A549 (cell line): Measurements from ENCODE around the gene PARVB. TPM values are rescaled to one million over a fixed set of nuclear protein-coding genes. Genes with fewer than 3 reads are reported as not detected.

Experiments used
- ATAC-seq, 2 experiments: fragments of 200-7000 bp in 1 of 2; fragments of >200 bp in 1 of 2; cut with Nextera tagmentation in 1 of 2; cut with Tn5 transposase in 1 of 2; 3 replicates each; pipeline versions ENCODE4 v1.8.0 to v1.9.1; 2018 to 2020; ENCODE audit warnings: mild to moderate bottlenecking in 1 of 2, moderate library complexity in 1 of 2
- CTCF ChIA-PET: fragments of 300-600 bp; sonication (Branson Sonifier 250); formaldehyde crosslinking; extraction: SDS; loops from one replicate; lab custom pipeline; 2021; ENCODE audit warnings: antibody characterized with exemption, inconsistent platforms; lab: Yijun Ruan, JAX
- POLR2A ChIA-PET: fragments of 350-600 bp; formaldehyde crosslinking; extraction: SDS; loops from one replicate; lab custom pipeline; 2021; ENCODE audit warnings: antibody characterized with exemption, inconsistent platforms; lab: Yijun Ruan, JAX
- DNase-seq, 2 experiments: peaks; one replicate each; pipeline versions ENCODE4 v3.0.0 to v3.0.0-alpha.2; 2011 to 2016; ENCODE audit warnings: low read depth in 1 of 2, low spot score in 1 of 2
- FAIRE-seq: peaks from 2 replicates; lab custom pipeline; 2011; peaks lifted over from hg19 to GRCh38; lab: Jason Lieb, UNC
- H3K27ac ChIP-seq, 2 experiments: fragments of >200 bp; sonication (Bioruptor Twin); formaldehyde crosslinking; 3 replicates each; pipeline ENCODE4 v1.5.1; 2016 to 2017
- H3K4me1 ChIP-seq: fragments of >200 bp; sonication (Bioruptor Twin); formaldehyde crosslinking; 3 replicates; pipeline ENCODE4 v1.6.1; 2016
- H3K4me2 ChIP-seq: fragments of >200 bp; sonication (Bioruptor Twin); formaldehyde crosslinking; 3 replicates; pipeline ENCODE4 v1.6.1; 2016
- H3K4me3 ChIP-seq: fragments of >200 bp; sonication (Bioruptor Twin); formaldehyde crosslinking; 3 replicates; pipeline ENCODE4 v1.5.1; 2016
- H3K9me3 ChIP-seq: fragments of >200 bp; sonication (Bioruptor Twin); formaldehyde crosslinking; 3 replicates; pipeline ENCODE4 v1.6.1; 2016
- BCL3 ChIP-seq: fragments of >200 bp; sonication (Bioruptor Twin); formaldehyde crosslinking; IDR thresholded peaks from 3 replicates; pipeline ENCODE4 v1.6.1; 2016
- CTCF ChIP-seq: fragments of >200 bp; sonication (Bioruptor Twin); formaldehyde crosslinking; IDR thresholded peaks from 3 replicates; pipeline ENCODE4 v1.5.1; 2016
- FOSB ChIP-seq: fragments of 250-450 bp; sonication (Bioruptor Pico); IDR thresholded peaks from 2 replicates; pipeline ENCODE4 v1.5.0; 2020; ENCODE audit warnings: mild to moderate bottlenecking, moderate library complexity
- FOSL2 ChIP-seq, 2 experiments: fragments of 450-650 bp in 1 of 2; fragments of >200 bp in 1 of 2; sonication (Bioruptor Twin) in 1 of 2; formaldehyde crosslinking; IDR thresholded peaks; 2 replicates each; pipeline versions ENCODE4 v1.5.0 to v1.6.1; 2016 to 2020; ENCODE audit warnings: mild to moderate bottlenecking in 1 of 2, moderate library complexity in 1 of 2
- FOXS1 ChIP-seq: fragments of 250-450 bp; sonication (Bioruptor Pico); IDR thresholded peaks from 2 replicates; pipeline ENCODE4 v1.5.0; 2020; ENCODE audit warnings: mild to moderate bottlenecking, moderate library complexity
- GATA3 ChIP-seq: IDR thresholded peaks from 2 replicates; pipeline ENCODE4 v1.6.1; 2012; ENCODE audit warnings: borderline replicate concordance
- HDAC2 ChIP-seq: fragments of 200-600 bp; sonication (generic); IDR thresholded peaks from 2 replicates; pipeline ENCODE4 v1.6.1; 2016
- HMGXB4 ChIP-seq: fragments of 250-450 bp; sonication (Bioruptor Pico); IDR thresholded peaks from 2 replicates; pipeline ENCODE4 v1.5.0; 2021; ENCODE audit warnings: mild to moderate bottlenecking, moderate library complexity, borderline replicate concordance
- HOXB13 ChIP-seq: fragments of 250-450 bp; sonication (Bioruptor Pico); IDR thresholded peaks from 2 replicates; pipeline ENCODE4 v1.5.0; 2020; ENCODE audit warnings: low read depth, mild to moderate bottlenecking, moderate library complexity
- HOXB5 ChIP-seq: fragments of 250-450 bp; sonication (Bioruptor Pico); IDR thresholded peaks from 2 replicates; pipeline ENCODE4 v1.5.0; 2020; ENCODE audit warnings: mild to moderate bottlenecking, moderate library complexity
- JUNB ChIP-seq: fragments of >200 bp; sonication (Bioruptor Twin); formaldehyde crosslinking; IDR thresholded peaks from 2 replicates; pipeline ENCODE4 v1.6.1; 2016
- MAFK ChIP-seq: fragments of 450-650 bp; IDR thresholded peaks from 2 replicates; pipeline ENCODE4 v1.6.1; 2014; ENCODE audit not compliant: partially characterized antibody
- MYC ChIP-seq: IDR thresholded peaks from 2 replicates; pipeline ENCODE4 v1.6.1; 2012; ENCODE audit warnings: mild to moderate bottlenecking, inconsistent platforms, low read length, improper control_type of control experiment, borderline replicate concordance
- NPAS2 ChIP-seq: fragments of 250-450 bp; sonication (Bioruptor Pico); IDR thresholded peaks from 2 replicates; pipeline ENCODE4 v1.8.0; 2022; ENCODE audit warnings: mild to moderate bottlenecking, moderate library complexity, borderline replicate concordance
- NR3C1 ChIP-seq: fragments of >200 bp; sonication (Bioruptor Twin); formaldehyde crosslinking; IDR thresholded peaks from 3 replicates; pipeline ENCODE4 v1.6.1; 2017
- POLR2AphosphoS2 ChIP-seq: conservative IDR thresholded peaks from 2 replicates; pipeline ENCODE4 v1.6.1; 2012; ENCODE audit warnings: low read length, improper control_type of control experiment, inconsistent platforms
- RAD21 ChIP-seq, 2 experiments: fragments of >200 bp in 1 of 2; sonication (Bioruptor Twin) in 1 of 2; formaldehyde crosslinking in 1 of 2; IDR thresholded peaks in 1 of 2; conservative IDR thresholded peaks in 1 of 2; 2 replicates in 1 of 2; 3 replicates in 1 of 2; pipeline ENCODE4 v1.6.1; 2012 to 2018; ENCODE audit warnings: inconsistent platforms in 1 of 2
- RARB ChIP-seq: fragments of 250-450 bp; sonication (Bioruptor Pico); IDR thresholded peaks from 2 replicates; pipeline ENCODE4 v1.8.0; 2021; ENCODE audit warnings: mild to moderate bottlenecking, moderate library complexity
- RCOR1 ChIP-seq: fragments of 150-350 bp; IDR thresholded peaks from 2 replicates; pipeline ENCODE4 v1.6.1; 2014; ENCODE audit warnings: antibody characterized with exemption, low read length, low read depth
- SREBF2 ChIP-seq: fragments of 450-650 bp; IDR thresholded peaks from 2 replicates; pipeline ENCODE4 v1.6.1; 2014; ENCODE audit warnings: mild to moderate bottlenecking, moderate library complexity
- TFCP2L1 ChIP-seq: fragments of 250-450 bp; sonication (Bioruptor Pico); IDR thresholded peaks from 2 replicates; pipeline ENCODE4 v1.5.0; 2021; ENCODE audit warnings: mild to moderate bottlenecking
- TP53 ChIP-seq: fragments of 250-450 bp; sonication (Bioruptor Pico); IDR thresholded peaks from 2 replicates; pipeline ENCODE4 v1.5.0; 2021; ENCODE audit warnings: mild to moderate bottlenecking, moderate library complexity
- ZC3H11A ChIP-seq: fragments of 450-650 bp; IDR thresholded peaks from 2 replicates; pipeline ENCODE4 v1.6.1; 2014; ENCODE audit warnings: antibody characterized with exemption, mild to moderate bottlenecking
- WGBS: methylation state at CpG from one replicate; pipeline ENCODE4 v1.1.6; 2017; ENCODE audit errors: missing lambda C conversion rate; 5-methylcytosine and 5-hydroxymethylcytosine counted together
- polyA plus RNA-seq, 4 experiments: library from polyadenylated mRNA; depleted of rRNA in 3 of 4; stranded (reverse); fragments of >200 nt; fragmentation: RNase III in 1 of 4; extraction: RNeasy Plus Mini Kit Qiagen cat#74134 plus additional on column Dnase treatment in 1 of 4; gene quantifications; 2 replicates in 3 of 4; 3 replicates in 1 of 4; pipeline ENCODE4 v1.2.3, GENCODE V29; 2011 to 2017
- TF ChIP-seq, protein P1 (sequence below): IDR thresholded peaks from 2 replicates; pipeline ENCODE4 v1.6.1; 2012

The PARVB gene
- polyA plus RNA-seq, 2 of the 4 experiments (the other 2 are of a cell fraction): 28.3 to 33.5 TPM

DNA sequence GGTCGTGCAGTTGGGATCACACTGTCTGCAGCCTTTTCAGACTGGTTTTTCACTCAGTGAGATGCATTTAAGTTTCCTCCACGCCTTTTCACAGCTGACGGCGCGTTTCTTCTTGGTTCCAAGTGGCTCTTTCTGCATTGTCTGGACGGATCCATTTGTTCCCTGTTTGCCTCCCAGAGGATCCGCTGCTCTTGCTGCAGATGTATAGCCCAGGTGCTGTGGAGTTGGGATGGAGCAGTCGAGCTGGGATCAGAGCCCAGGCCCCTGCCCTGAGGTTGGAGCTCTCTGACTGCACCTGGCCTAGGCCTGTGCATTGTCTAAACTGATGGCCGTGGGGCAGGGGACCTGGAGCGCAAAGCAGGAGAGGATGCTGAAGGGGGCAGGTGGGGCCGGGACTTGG, 51.6 kb downstream of the PARVB start:
- Histone ChIP-seq H3K4me2 (no peak overlapping the region), H3K4me3 (no peak overlapping the region), H3K9me3 (no peaks in the 10 kb centered on the region), H3K27ac (no peak overlapping the region), H3K4me1 (no peaks in the 10 kb centered on the region)
- ChIA-PET CTCF (interaction anchor here (1.1 to 1.4 kb wide), 3 partner anchors 10 to 550 kb away, joined by 3 to 4 read pairs (median 3); no protein-coding TSS in a partner anchor), POLR2A (no interaction called here)
- 91% methylated on average over 11 of the region's 11 CpGs for WGBS
- FAIRE-seq (no peak), DNase-seq (no peak)
- TF ChIP-seq TFCP2L1 (no peak), TP53 (no peak), HOXB5 (no peak), RCOR1 (no peak), FOXS1 (CRISPR knock-in tag) (no peak), NPAS2 (no peak), HOXB13 (CRISPR knock-in tag) (no peak), CTCF (no peak), GATA3 (no peak), MAFK (no peak), HMGXB4 (CRISPR knock-in tag) (no peak)
- TF ChIP-seq, protein P1, sequence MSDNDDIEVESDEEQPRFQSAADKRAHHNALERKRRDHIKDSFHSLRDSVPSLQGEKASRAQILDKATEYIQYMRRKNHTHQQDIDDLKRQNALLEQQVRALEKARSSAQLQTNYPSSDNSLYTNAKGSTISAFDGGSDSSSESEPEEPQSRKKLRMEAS: no peak
- TF ChIP-seq, all 56 proteins: peak for 0
- ATAC-seq: no peak

DNA sequence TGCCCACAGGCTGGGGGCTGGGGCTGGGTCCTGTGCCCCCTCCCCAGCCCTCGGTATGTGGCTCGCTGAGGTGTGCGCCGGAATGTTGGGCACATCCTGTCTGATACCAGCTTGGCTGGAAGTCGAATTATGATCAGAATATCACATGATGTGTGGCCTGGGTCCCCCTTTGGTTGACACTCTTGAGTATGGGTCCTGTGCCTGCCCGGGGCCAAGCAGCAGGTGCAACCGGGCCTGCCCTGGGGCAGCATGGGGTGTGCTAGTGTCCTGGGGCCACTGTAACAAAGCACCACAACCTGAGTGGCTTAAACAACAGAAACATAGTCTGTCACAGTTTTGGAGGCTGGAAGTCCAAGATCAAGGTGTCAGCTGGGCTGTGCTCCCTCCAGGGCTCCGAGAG, 52.7 kb downstream of the PARVB start:
- H3K9me3 ChIP-seq: no peaks in the 10 kb centered on the region
- no peak overlapping the region for H3K27ac ChIP-seq
- no peak for ATAC-seq
- no peaks in the 10 kb centered on the region for H3K4me1 ChIP-seq
- ChIA-PET CTCF (interaction anchor here (1.1 to 2.7 kb wide), 3 partner anchors 9 to 549 kb away, joined by 3 to 9 read pairs (median 5); no protein-coding TSS in a partner anchor), POLR2A (no interaction called here)
- H3K4me3 ChIP-seq: no peak overlapping the region
- 80% methylated on average over 1 of the region's 8 CpGs for WGBS
- DNase-seq: no peak
- FAIRE-seq: no peak
- TF ChIP-seq ZC3H11A (no peak), MYC (no peak), NR3C1 (no peak), FOSL2 (IDR thresholded peaks at IDR 0.05) (no peak), FOSL2 (CRISPR knock-in tag; IDR thresholded peaks at IDR 0.05) (no peak), FOSB (CRISPR knock-in tag) (no peak), HDAC2 (no peak), TFCP2L1 (no peak), MAFK (no peak), FOXS1 (CRISPR knock-in tag) (no peak), RARB (CRISPR knock-in tag) (no peak), JUNB (no peak), HOXB5 (no peak), POLR2AphosphoS2 (no peak), BCL3 (no peak), RAD21 (conservative IDR thresholded peaks at IDR 0.05 in 1 of 2, IDR thresholded peaks at IDR 0.05 in 1 of 2) (no peak), SREBF2 (no peak)
- no peak overlapping the region for H3K4me2 ChIP-seq
